Central memory CD8-positive, alpha-beta T cell (primary cell): ENCODE measurements around the gene TSPAN4.

ENCODE experiments used
- ATAC-seq: fragments of 150-1000 bp; cut with Tn5 transposase; replicated peaks from 2 replicates; pipeline ENCODE4 v1.10.0; 2022; ENCODE audit warnings: mild to moderate bottlenecking, moderate FRiP score, moderate number of reproducible peaks; ENCODE audit not compliant: poor library complexity, severe bottlenecking; ENCODE audit errors: extremely low read depth
- DNase-seq, 2 donors: peaks; one replicate each; pipeline ENCODE4 v3.0.0; 2021; ENCODE audit warnings: low spot score in 2 of 2
- H3K27ac Mint-ChIP-seq: one replicate; pipeline ENCODE4 v1.8.0; 2022; ENCODE audit warnings: low read depth, mild to moderate bottlenecking, moderate library complexity, mixed read lengths
- H3K27me3 Mint-ChIP-seq: one replicate; pipeline ENCODE4 v1.8.0; 2022; ENCODE audit warnings: mixed read lengths
- H3K36me3 Mint-ChIP-seq: one replicate; pipeline ENCODE4 v1.8.0; 2022; ENCODE audit warnings: mild to moderate bottlenecking, moderate library complexity, mixed read lengths; ENCODE audit not compliant: insufficient read depth
- H3K4me1 Mint-ChIP-seq: one replicate; pipeline ENCODE4 v1.8.0; 2022; ENCODE audit warnings: mixed read lengths
- H3K4me3 Mint-ChIP-seq: one replicate; pipeline ENCODE4 v1.8.0; 2022; ENCODE audit warnings: mild to moderate bottlenecking, moderate library complexity, mixed read lengths
- H3K9me3 Mint-ChIP-seq: one replicate; pipeline ENCODE4 v1.8.0; 2022; ENCODE audit warnings: mixed read lengths

TSPAN4 gene

DNA sequence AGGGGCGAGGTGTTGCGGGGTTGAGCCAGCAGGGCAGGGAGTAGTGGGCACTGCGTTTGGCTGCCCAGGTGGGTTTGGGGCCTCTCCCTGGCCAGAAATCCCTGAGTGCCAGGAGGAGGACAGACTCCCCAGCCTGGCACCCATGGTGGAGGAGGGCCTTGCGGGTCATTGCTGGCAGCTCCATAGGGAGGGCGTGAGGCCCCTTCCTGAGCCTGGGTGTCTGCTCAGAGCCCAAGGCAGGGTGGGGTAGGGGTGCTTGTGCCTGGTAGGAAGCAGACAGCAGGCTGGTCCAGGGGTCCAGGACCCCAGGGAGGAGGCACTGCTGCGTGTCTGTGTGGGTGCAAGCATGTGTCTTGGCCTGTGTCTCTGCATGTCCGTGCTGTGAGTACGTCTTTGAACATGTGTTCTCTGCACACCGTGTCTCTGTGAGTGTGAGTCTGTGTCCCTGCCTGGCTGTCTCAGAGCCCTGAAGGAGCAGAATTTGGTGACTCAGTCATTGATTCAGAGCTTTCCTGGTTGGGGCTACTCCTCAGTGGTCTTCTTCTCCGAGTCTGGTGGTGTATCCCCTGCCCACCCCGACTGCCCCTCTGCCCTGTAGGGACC, 3.9 kb downstream of the TSPAN4 start:
- Mint-ChIP-seq H3K4me1 (peaks cover 5% of the 10 kb centered on the region), H3K36me3 (peaks cover 5% of the 10 kb centered on the region), H3K9me3 (no peaks in the 10 kb centered on the region), H3K4me3 (no peak overlapping the region), H3K27me3 (no peaks in the 10 kb centered on the region), H3K27ac (no peak overlapping the region)
- no peak for DNase-seq
- no peak for ATAC-seq

- peaks cover 5% of the 10 kb centered on the region for H3K4me1 Mint-ChIP-seq
- no peaks in the 10 kb centered on the region for H3K27me3 Mint-ChIP-seq
- H3K36me3 Mint-ChIP-seq: peaks cover 6% of the 10 kb centered on the region
- peak overlapping the region; percentile 56 for H3K4me3 Mint-ChIP-seq
- ATAC-seq (no peak), DNase-seq (no peak)
- no peaks in the 10 kb centered on the region for H3K9me3 Mint-ChIP-seq
- H3K27ac Mint-ChIP-seq: no peak overlapping the region
Observed at GRCh38 chr11:847876-848275, 5.2 kb downstream of the TSPAN4 start.

- no peaks in the 10 kb centered on the region for H3K9me3 Mint-ChIP-seq
- no peak overlapping the region for H3K27ac Mint-ChIP-seq
- H3K36me3 Mint-ChIP-seq: peaks cover 6% of the 10 kb centered on the region
Observed at GRCh38 chr11:848380-848931, 5.8 kb downstream of the TSPAN4 start.

DNA sequence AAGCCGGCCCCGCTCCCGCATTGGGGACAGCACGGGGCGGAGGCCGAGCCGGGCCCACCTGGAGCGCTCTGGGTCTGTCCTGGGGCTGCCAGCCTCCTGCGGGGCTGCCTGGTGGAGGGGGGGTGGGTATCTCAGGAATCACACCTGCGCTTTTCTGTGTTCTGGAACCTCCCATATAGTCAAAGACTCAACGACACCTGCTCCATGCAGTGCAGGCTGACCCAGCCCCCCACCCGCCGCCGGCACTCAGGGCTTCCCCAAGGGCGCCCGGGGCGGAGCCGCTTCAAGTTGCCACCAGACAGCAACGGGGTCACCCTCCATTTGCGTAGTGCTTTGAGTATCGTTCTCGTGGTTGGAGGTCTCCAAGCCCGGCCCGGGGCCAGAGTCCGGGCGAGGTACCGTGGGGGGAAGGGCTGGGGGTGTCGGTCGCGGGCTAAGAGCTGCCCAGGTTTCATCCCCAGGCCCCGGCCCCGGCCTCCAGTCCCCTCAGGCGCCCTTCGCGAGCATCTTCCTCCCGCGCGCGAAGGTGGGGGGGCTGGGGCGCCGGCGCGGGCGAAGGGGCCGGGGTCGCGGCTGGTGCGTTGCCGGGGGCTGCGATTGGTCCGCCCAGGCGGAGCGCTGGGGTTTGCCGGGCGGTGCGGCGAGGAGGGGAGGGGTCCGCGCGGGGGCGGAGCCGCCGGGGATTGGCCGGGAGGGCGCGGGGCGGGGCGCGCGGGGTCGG, 6.6 kb downstream of the TSPAN4 start:
- peak overlapping the region; percentile 56 for H3K4me3 Mint-ChIP-seq
- no peak for ATAC-seq
- H3K27me3 Mint-ChIP-seq: no peaks in the 10 kb centered on the region
- H3K36me3 Mint-ChIP-seq: peaks cover 4% of the 10 kb centered on the region
- no peak overlapping the region for H3K27ac Mint-ChIP-seq
- H3K9me3 Mint-ChIP-seq: no peaks in the 10 kb centered on the region
- peaks cover 5% of the 10 kb centered on the region for H3K4me1 Mint-ChIP-seq
- DNase-seq: no peak

More at GRCh38 chr11:848380-848931, 5.8 kb downstream of the TSPAN4 start:
- peaks cover 5% of the 10 kb centered on the region for H3K4me1 Mint-ChIP-seq
- no peaks in the 10 kb centered on the region for H3K27me3 Mint-ChIP-seq
- H3K4me3 Mint-ChIP-seq: peak overlapping the region; percentile 56
- DNase-seq (peak; percentile 46 to 61), ATAC-seq (peak; percentile 64)

DNA sequence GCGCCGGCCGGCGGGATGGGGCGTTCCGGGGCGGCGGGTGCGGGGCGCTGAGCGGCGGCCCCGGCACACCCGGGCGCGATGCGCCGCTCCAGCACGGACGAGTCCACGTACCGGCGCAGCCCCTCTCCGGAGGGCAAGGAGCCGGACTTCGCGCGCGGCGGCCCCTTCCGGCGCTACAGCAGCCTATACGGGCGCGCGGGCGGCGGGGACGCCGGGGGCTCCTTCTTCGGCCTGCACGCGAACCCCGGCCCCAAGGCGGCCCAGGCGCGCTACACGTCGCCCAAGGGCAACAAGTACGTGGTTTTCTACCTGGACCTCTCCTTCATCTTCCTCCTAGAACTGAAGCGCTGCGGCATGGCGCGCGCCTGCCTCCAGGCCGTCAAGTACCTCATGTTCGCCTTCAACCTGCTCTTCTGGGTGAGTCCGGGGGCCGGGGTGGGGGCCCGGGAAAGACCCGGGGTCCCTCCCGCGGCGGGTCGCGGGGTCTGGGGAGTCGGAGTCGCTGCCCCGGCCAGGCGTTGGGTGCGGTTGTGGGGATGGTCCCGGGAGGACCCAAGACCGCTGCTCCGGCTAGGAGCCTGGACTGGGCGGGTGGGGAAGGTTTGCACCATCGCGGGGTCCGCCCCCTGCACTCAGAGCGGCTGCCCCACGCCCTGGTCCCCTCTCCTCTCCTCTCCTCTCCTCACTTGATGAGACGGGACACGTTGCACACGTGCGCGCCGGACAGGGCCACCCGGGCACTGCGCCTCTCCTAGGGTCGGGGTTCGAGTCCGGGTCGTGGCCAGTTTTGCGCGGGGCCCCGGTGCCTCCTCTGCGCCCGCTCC, 7.5 kb downstream of the TSPAN4 start:
- Mint-ChIP-seq H3K9me3 (no peaks in the 10 kb centered on the region), H3K27ac (no peak overlapping the region), H3K4me1 (peaks cover 5% of the 10 kb centered on the region), H3K4me3 (peak overlapping the region; percentile 11), H3K27me3 (no peaks in the 10 kb centered on the region), H3K36me3 (peaks cover 4% of the 10 kb centered on the region)
- no peak for DNase-seq
- ATAC-seq: no peak

- Mint-ChIP-seq H3K4me3 (peak overlapping the region; percentile 4), H3K27ac (no peak overlapping the region), H3K36me3 (peaks cover 4% of the 10 kb centered on the region), H3K9me3 (no peaks in the 10 kb centered on the region), H3K27me3 (no peaks in the 10 kb centered on the region), H3K4me1 (peaks cover 5% of the 10 kb centered on the region)
- no peak for DNase-seq
- no peak for ATAC-seq
Observed at GRCh38 chr11:850775-851763, 8.4 kb downstream of the TSPAN4 start.

DNA sequence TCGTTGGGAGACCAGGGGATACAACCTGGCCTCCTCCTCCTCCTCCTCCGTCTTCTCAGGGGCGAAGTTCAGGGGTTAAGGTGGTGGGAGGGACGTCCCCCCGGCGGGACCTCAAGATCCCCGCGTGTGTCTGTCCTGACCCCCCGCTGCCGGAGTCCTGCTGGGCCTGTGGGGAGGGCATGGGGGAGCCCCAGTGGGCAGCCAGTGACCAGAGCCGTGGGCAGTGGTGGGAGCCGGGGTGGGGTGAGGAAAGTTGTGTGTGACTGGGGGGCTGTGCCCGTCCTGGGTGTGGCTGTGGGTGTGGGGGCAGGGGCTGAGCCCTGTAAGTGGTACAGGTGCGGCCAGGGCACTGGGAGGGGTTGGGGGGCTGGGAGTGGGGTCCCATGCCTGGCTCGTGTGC, 10.1 kb downstream of the TSPAN4 start:
- Mint-ChIP-seq H3K27me3 (no peaks in the 10 kb centered on the region), H3K27ac (no peak overlapping the region), H3K9me3 (no peaks in the 10 kb centered on the region), H3K4me1 (peaks cover 12% of the 10 kb centered on the region), H3K36me3 (peaks cover 4% of the 10 kb centered on the region), H3K4me3 (no peak overlapping the region)
- no peak for ATAC-seq
- DNase-seq: no peak

- no peaks in the 10 kb centered on the region for H3K27me3 Mint-ChIP-seq
- no peak overlapping the region for H3K4me3 Mint-ChIP-seq
- H3K36me3 Mint-ChIP-seq: peaks cover 6% of the 10 kb centered on the region
- H3K27ac Mint-ChIP-seq: no peak overlapping the region
- ATAC-seq (no peak), DNase-seq (no peak)
- H3K4me1 Mint-ChIP-seq: peaks cover 7% of the 10 kb centered on the region
- no peaks in the 10 kb centered on the region for H3K9me3 Mint-ChIP-seq
Observed at GRCh38 chr11:853682-854448, 11.2 kb downstream of the TSPAN4 start.

DNA sequence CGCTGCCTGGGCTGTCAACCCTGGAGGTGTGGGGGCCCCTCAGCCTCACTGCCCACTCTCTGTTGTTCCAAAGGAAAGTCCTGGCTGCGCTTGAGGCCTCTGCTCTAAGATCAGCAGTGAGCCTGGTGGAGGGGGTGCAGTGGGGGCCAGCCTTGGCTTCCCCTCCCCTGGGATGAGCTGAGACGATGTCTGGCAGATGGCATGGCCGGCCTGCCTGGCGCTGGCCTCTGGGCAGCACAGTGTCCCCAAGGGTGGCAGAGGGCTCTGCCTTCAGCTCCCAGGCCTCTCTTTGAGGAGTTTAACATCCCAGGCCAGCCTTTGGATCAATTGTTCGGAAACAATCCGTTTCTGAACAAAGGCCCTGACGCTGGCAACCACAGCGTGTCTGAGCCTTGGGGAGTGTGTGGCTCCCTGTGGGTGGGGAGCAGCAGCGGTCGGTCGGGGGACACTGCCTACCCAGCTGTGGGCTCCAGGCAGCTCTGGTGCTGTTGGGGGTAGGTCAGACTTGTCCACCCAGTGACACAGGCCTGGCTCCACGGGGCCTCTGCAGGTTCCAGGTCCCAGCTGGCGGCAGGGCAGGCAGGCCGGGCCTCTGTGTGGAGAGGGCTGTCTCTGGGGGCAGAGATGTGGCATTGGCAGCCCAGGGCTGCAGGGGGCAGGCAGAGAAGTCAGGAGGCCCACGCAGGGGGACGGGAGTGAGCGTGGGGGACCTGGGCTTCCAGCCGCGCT, 12.1 kb downstream of the TSPAN4 start:
- DNase-seq (no peak), ATAC-seq (no peak)
- Mint-ChIP-seq H3K4me1 (peaks cover 7% of the 10 kb centered on the region), H3K27ac (no peak overlapping the region), H3K27me3 (no peaks in the 10 kb centered on the region), H3K9me3 (no peaks in the 10 kb centered on the region), H3K4me3 (no peak overlapping the region), H3K36me3 (peaks cover 6% of the 10 kb centered on the region)

DNA sequence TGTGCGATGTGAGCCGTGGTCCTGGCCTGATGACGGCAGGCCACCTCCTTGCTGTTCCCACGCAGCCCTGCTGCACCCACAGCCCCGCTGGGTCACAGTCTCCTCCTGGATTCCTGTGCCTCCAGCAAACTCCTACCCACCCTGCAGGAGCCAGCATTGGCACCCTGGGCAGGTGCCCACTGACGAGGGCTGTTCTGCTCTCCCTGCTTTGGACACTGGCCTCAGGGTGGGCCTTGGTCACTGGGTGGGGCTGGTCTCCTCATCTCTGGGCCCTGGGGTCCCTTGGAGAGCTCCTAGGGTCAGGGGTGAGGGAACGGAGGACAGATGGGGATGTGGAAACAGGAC, 12.7 kb downstream of the TSPAN4 start:
- no peaks in the 10 kb centered on the region for H3K27me3 Mint-ChIP-seq
- DNase-seq (no peak), ATAC-seq (no peak)
- H3K4me3 Mint-ChIP-seq: no peak overlapping the region
- peaks cover 7% of the 10 kb centered on the region for H3K4me1 Mint-ChIP-seq
- peaks cover 6% of the 10 kb centered on the region for H3K36me3 Mint-ChIP-seq
- no peaks in the 10 kb centered on the region for H3K9me3 Mint-ChIP-seq
- no peak overlapping the region for H3K27ac Mint-ChIP-seq

DNA sequence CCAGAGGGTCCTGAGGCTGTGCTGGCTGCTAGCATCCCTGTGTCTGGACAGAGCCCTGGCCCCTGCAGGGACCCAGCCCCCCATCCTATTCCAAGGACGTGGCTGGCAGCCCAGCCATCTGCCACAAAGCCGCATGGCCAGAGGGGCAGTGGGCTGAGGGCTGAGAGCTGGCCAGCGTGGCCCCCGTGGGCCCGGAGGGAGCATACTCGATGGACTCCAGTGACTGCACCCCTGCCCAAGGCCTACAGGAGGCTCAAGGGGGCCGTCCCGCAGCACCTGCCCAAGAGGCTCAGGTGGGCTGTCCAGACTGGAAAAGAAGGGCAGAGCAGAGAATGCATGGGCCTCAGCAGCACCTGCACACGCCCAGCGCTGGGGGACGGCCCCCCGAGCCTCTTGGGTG, 13.1 kb downstream of the TSPAN4 start:
- no peak for ATAC-seq
- DNase-seq: no peak
- Mint-ChIP-seq H3K4me1 (peaks cover 7% of the 10 kb centered on the region), H3K4me3 (no peak overlapping the region), H3K36me3 (peaks cover 6% of the 10 kb centered on the region), H3K9me3 (no peaks in the 10 kb centered on the region), H3K27ac (no peak overlapping the region), H3K27me3 (no peaks in the 10 kb centered on the region)
